ENCODE results near the gene WFDC2.

- TF ChIP-seq, protein P1, sequence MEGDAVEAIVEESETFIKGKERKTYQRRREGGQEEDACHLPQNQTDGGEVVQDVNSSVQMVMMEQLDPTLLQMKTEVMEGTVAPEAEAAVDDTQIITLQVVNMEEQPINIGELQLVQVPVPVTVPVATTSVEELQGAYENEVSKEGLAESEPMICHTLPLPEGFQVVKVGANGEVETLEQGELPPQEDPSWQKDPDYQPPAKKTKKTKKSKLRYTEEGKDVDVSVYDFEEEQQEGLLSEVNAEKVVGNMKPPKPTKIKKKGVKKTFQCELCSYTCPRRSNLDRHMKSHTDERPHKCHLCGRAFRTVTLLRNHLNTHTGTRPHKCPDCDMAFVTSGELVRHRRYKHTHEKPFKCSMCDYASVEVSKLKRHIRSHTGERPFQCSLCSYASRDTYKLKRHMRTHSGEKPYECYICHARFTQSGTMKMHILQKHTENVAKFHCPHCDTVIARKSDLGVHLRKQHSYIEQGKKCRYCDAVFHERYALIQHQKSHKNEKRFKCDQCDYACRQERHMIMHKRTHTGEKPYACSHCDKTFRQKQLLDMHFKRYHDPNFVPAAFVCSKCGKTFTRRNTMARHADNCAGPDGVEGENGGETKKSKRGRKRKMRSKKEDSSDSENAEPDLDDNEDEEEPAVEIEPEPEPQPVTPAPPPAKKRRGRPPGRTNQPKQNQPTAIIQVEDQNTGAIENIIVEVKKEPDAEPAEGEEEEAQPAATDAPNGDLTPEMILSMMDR (IDR thresholded peaks at IDR 0.05) = no peak
- TF ChIP-seq POLR2A (IDR thresholded peaks at IDR 0.05; ENCODE audit: low read depth) = no peak
Measured at GRCh38 chr20:45440424-45440823, 29.1 kb upstream of the WFDC2 start.
